ENCODE data around the gene RPL7A.

The RPL7A gene

DNA sequence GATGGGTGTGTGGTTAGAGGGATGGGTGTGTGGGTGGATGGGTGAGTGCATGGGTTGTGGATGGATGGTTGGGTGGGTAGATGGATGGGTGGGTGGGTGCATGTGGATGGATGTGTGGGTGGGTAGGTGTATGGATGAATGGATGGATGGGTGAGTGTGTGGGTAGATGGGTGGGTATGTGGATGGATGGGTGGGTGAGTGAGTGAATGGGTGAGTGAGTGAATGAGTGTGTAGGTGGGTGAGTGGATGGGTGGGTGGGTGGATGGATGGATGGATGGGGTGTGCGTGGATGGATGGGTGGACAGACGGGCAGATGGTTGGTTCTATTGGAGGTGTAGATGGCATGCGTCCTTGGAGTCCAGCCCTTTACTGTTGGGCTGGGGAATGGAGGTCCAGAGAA is 45.4 kb downstream of the RPL7A start:
- no peak for DNase-seq

GRCh38 chr9:133394687-133395271 is 46.8 kb downstream of the RPL7A start:
- no peak for DNase-seq

- no peak for DNase-seq
Measured at GRCh38 chr9:133396952-133397351, 48.9 kb downstream of the RPL7A start.

- no peak for DNase-seq
Measured at GRCh38 chr9:133397370-133397769, 49.4 kb downstream of the RPL7A start.

GRCh38 chr9:133397895-133398294 is 49.9 kb downstream of the RPL7A start:
- no peak for DNase-seq

GRCh38 chr9:133400292-133400691 is 52.3 kb downstream of the RPL7A start:
- DNase-seq, result no peak
